ENCODE results near the gene ABTB2. TPM values are rescaled to one million over a fixed set of nuclear protein-coding genes. Genes with fewer than 3 reads are reported as not detected.
"Not testable (repeated sequence)": the region's sequence is repeated elsewhere in the genome, so short reads cannot be mapped to it uniquely, and the experiment has no call there.

The ABTB2 gene
- total RNA-seq: 3.4 TPM

DNA sequence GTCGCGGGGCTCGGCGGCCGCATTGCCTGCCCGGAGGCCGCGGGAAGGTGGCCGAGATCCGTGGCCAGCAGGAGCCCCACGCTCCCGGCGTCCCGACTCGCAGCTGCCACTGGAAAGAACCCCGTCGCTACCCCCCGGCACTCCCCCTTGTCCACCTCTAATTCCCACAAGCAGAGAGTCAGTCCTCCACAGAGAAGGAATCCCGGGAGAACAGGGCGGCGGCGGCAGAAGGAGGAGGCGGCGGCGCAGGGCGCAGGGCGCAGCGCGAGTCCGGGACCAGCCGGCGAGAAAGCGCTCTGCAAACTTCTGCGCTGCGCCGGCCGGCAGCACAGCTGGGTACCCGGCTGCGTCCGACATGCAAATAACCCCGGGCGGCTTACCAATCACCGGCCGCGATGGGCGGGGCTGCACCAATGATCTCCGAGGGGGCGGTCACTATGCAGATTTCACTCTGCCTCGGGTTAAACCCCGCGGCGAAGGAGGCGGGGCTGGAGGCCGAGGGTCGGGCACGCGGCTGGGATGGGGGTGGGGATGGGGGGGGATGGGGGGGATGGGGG, at the start of gene ABTB2:
Gene ABTB2 (minus strand): TSS at position 310 of the 557 bp plus-strand sequence.
- peak; percentile 95 for ATAC-seq

DNA sequence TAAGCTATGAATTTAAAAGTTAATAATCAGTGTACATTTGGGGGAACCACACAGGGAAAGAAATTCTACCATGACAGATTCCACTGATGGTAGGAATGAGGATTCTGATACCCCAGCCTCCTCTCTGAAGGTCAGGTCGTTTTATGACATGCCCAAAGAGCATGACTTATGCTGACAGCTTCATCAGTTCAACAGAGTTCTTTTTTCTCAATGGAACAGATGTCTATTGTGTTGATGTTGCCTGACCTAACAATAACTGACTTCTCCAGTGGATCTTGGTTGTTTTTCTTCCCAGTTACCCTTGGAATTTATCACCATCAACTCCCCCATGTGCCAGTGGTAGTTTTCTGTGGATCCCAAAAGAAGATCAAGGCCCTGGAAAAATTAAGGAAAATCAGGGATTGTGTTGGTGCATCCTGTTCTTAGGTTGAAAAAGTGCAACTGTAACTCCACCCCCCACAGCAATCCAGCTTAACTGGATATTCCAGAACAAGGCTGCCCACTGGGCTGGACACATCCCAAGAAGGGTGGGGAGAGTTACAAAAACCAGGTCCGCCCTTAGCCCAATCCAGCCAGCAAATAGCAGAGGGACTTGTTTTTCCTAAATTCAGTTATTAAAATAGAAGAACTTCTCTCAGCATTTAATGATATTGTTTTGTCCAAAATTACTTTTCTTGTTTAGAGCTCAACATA, 49.5 kb upstream of the ABTB2 start:
- peak; percentile 84 for ATAC-seq

DNA sequence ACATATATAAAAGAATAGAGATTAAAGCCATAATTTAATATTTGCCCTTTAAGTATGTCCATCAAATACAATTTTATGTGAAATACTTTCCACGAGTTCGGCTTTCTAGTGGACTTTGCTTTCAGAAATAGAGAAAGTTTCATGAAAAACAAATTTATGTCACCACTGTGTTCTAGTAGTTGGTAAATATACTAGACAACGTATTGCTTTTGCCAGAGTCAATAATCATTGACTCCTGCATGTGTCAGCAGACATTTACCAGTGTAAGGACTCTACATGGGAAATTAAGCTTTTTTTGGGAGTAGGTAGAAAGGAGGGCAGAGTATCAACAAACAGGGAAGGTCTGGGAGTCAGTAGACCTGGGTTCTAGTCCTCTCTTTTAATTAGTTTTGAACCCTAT, 48.6 kb upstream of the ABTB2 start:
- no peak for ATAC-seq

DNA sequence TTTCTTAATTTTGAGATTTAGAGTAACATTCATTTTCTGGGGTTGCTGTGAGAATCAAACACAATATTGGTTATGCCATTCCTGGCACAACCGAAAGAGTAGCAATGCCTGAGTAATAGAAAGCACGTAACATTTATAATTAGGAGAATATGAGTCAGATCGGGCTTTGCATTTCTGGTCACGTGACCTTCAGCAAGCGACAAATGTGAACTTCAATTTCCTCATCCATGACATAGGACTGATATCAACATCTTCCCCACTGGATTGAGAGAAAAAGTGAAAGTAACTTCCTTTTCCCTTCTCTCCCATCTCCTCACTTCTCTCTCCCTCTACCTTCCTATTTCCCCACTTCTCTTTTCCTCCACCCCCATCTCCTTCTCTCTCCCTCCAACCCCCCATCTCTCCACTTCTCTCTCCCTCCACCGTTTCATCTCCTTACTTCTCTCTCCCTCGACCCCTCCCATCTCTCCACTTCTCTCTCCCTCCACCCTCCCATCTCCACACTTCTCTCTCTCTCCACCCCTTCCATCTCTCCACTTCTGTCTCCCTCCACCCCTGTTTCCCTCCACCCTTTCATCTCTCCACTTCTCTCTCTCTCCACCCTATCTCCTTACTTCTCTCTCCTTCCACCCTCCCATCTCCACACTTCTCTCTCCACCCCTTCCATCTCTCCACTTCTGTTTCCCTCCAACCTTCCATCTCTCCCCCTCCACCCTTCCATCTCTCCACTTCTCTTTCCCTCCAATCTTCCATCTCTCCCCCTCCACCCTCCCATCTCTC, 47.5 kb upstream of the ABTB2 start:
- ATAC-seq: peak; percentile 68

DNA sequence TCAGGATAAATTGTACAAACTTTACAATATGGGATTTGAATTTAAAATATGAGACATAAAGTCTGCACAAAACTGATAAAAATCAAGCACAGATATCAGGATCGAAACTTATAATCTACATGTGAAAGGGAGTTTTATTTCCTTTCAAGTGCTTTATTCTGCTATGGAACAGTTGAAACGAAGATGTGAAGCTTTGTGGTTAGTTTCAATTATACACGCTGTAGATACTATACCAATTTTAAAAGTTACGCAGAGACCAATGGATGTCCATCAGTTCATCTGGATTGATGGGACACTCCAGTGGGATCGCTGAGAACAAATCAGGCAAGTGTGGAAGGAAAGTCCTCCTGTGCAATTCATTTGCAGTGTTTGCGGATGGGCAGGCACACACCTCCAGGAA, 46.5 kb upstream of the ABTB2 start:
- ATAC-seq: no peak

DNA sequence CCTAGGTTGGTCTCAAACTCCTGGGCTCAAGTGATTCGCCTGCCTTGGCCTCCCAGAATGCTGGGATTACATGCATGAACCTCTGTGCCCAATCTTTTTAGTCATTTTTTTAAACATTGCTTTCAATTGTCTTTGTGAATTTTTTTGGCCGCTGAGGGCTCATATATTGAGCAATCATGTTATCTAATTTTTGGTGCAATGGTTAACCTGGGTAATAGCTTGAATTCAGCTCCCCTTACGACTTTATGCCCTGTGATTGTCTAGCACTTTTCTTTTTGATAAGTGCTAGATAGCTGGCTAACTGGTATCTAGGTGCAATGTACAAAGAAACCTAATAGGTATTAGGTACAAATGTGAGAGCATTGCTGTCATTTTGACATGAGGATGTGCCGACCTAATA, 45.6 kb upstream of the ABTB2 start:
- no peak for ATAC-seq

DNA sequence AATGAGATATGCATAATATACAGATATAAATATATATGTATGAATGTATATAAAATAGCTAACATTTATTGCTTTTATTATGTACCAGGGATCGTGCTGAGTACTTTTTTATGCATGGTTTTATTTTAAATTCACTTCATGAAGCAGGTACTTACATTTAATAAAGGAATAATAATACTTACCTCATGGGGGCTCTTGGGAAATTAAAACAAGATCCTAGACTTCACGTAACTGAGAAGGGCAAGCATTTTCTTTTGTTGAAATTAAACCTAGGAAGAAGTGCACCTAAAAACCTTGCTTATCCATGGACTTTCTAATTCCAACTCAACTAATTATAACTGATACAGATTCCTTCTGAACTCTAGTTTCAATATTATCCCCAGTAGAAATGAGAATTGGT, 40.0 kb upstream of the ABTB2 start:
- ATAC-seq: no peak

DNA sequence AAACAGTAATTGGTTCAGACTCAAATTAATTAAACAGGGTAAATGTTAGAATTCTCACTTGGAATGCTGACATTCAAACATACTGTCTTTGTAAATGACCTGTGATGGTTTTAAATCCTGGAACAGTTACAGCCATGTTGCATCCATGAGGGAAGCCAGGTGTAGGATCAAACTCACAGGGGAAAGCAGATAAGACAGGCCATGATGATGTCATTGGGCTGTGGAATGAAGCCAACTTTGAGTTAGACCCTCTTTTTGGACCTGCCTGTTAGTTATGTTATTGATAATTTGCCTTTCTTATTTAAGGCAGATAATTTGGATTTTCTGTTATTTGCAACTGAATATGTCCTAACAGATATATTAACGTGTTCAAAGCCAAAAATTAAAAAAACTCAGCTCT, 39.3 kb upstream of the ABTB2 start:
- ATAC-seq: no peak

DNA sequence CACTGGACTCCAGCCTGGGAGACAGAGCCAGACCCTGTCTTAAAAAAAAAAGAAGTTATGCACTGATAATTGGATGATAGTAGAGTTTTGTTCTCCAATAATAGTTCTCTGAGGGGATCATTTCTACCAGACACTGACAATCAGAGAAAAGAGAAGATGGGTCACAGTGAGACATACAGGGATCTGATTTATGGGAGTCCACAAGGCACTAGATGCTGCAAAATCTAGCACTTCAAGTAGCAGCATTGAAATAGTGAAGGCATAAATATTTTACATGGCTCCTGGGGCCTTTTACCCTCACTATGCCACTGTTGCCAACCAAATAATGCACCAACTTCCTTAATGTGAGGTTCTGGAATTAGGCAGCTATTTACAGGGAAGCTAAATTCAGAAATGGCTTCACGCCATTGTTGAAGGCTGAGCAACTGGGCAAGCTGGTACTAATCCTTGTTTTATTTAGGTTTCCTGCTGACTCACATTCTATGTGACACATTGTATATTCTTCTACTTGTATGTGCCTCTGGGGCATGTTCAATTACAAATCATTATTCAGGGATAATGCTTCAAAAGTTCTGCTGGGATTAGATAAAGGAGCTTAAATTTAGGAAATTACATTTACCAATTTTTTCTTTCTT, 38.2 kb upstream of the ABTB2 start:
- ATAC-seq: peak; percentile 99

DNA sequence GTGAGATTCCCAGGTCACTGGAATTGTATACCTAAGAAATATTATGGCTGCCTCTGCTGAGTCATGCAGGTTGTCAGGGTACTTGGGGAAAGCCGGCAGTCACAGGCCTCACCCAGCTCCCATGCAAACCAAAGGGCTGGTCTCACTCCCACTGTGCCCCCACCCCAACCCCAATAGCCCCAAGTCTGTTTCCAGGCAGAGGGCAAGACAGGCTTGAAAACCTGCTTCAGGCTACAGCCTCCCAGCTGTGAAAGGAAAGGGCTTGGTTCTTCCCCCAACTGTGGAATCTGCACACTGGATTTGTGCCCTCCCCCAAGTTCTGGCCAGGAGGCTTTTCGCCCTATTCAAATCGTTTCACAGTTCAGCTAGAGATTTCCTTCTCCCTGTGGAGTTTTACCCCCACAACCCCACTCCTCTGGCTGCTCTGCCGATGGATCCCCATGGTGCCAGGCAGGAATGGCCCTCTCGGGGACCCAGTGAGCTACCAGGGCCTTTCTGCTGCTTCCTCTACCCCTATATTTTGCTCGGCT, 37.0 kb upstream of the ABTB2 start:
- no peak for ATAC-seq

DNA sequence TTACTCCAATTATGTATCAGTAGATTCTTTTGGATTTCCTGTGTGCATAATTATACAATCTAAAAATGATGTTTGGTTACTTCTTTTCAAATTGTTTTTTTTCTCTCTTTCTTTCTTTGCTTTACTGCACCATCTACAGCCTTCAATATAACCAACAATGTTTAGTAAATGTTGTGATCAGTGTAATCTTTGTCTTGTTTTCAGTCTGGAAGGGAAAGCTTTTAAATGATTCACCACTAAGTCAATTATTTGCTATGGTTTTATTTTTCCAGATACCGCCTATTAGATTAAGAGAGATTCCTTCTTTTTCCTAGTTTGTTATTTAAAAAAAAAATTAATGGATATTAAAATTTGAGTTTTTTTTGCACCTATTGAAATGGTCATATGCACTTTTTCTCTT, 29.8 kb upstream of the ABTB2 start:
- ATAC-seq: no peak

DNA sequence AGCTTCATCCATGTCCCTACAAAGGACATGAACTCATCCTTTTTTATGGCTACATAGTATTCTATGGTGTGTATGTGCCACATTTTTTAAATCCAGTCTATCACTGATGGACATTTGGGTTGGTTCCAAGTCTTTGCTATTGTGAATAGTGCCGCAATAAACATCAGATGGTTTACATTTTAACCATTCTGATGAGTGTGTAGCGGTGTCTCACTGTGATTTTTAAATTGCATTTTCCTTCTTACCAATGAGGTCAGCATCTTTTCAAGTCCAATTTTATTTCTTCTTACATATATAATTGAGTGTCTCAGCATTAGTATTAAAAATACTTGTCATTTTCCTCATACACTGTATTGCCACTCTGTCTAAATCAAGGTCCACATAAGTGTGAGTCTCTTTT, 28.5 kb upstream of the ABTB2 start:
- not testable (repeated sequence) for ATAC-seq

DNA sequence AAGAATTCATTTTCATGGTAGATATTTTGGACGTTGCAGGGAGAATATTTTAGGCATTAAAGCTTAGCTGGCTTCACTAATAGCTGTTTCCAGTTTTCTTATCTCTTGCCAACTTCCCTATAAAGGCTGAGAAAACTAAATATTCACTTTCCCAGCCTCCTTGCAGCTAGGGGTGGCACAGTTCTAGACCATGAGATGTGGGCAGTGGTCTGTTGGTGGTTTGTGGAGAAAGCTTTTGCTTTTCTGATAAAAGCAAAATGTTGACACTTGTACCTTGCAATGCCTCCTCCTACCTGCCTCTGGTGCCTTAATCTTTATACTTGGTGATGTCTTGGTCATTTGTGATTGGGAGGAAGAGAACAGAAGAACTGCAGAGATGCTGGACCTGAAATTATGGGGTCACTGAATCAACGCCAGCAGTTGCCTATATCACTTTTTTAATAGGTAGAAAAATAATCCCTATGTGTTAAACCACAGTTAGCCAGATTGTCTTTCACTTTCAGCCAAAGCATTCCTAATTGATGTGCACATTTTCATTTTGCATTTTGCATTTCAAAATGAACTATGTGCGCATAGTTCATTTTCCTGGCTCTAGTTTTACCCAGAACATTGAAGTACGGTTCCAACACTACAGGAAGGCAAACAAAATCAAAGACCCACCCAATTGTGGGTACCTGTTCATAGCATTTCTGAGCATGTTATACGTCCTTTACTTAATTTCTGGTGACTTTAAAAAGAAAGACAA, 24.9 kb upstream of the ABTB2 start:
- ATAC-seq: no peak

DNA sequence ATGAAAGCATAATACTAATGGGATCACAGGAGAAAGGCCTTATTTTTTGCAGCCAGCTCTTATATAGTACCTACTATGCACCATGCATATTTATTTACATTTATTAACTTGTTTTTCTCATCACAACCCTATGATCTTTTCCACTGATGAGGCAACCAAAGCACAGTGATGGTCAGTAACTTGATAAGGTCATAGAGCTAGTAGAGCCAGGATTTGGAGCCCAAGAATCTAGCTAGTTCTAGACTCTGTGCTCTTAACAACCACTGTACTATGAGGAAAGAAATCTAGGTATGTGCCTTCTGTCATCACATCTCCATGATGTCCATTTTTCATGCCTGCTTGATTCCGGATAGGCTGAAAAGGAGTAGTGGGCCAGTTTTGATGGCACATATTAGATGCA, 24.0 kb upstream of the ABTB2 start:
- no peak for ATAC-seq

DNA sequence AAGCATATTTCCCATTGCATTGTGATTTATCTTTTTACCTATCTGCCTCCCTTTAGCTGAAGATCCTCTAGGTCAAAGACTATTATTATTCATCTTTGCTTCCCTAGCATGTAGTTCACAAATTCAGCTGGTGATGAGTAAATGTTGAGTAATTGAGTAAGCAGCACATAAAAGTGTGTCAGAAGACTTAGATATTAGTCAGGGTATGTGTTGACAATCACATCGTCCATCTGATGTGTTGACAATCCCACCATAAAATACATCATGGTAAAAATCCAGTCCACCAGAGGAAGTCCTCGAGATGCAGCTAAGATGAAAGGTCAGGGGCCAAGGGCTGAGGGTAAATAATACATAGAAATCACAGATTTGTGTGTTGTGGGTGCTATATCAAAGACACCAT, 22.9 kb upstream of the ABTB2 start:
- peak; percentile 41 for ATAC-seq

DNA sequence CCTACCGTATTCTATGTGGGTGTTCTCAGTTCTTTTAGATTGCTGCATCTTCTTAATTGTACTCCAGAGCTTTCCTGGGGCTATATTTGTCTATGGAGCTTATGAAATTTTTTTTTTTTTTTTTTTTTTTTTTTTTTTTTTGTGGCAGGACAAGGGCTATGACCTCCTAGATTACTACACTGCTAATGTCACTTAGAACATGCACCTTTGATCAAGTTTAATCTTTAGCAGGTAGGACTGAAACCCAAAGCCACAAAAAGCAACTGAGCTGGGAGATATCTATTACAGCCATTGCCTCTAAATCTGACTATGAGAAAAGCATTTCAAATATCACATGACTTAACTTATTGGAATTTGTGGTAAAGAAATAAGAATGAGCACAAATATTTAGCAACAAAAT, 21.7 kb upstream of the ABTB2 start:
- ATAC-seq: no peak

DNA sequence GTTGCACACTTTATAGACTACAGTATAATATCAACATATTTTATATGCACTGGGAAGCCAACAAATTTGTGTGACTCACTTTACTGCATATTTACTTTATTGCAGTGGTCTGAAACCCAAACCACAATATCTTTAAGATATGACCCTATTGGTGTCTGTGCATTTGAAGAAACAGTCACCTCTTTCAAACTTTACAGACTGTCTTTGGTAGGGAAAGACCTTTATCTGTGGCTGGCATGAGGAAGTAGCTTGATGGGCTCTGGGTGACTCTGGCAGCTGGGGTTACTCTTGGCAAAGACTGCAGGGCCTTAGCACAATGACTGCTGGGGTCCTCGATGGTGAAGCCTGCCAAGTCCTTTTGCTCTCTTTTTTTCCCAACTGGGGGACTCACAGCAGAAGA, 21.3 kb upstream of the ABTB2 start:
- ATAC-seq: no peak

DNA sequence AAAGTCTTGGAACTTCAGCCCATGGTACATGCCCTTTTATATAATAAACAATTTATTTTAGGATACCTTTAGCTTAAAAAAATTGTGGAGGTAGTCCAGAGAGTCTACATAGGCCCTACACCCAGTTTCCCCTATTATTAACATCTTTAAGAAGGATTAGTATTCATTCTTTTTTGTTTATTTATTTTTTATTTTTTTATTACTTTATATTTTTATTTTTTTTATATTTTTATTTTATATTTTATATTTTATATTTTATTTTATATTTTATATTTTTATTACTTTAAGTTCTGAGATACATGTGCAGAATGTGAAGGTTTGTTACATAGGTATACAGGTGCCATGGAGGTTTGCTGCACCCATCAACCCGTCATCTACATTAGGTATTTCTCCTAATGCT, 15.9 kb upstream of the ABTB2 start:
- ATAC-seq: no peak

DNA sequence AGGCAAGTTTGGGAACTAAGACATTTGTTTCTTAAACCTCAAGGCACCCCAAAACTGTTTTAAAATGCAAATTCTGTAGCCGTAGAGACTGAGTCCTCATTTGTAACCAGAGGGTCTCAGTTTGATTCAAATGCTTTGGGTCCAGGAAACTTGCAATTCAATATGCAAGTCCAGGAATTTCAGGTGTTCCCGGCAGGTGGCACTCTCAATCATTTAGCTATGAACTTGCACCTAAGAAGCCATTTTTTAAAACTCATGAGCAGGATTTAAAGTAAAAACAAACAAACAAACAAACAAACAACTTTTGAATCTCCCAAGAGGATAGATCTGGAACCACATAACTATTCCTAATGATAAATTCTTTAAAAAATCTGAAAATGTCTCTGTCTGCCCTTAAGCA, 8.7 kb upstream of the ABTB2 start:
- no peak for ATAC-seq

DNA sequence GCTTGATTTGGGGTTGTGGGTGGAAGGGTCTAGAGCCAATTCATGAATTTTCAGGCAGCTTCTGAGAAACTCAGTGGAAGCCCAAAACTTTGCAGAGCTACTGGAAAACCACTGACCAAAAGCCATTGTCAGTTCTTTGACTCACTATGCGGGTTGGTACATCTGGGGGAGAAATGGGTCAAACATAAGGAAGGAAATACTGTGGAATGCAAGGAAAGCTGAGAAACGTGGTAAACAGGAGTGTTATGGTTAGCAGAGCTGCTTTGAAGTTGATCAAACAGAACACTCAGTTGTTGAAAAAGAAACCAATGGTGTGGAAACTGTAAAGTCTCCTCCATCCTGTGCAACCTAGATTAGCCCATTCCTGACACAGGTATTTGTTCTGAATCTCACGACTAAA, 6.3 kb upstream of the ABTB2 start:
- no peak for ATAC-seq

DNA sequence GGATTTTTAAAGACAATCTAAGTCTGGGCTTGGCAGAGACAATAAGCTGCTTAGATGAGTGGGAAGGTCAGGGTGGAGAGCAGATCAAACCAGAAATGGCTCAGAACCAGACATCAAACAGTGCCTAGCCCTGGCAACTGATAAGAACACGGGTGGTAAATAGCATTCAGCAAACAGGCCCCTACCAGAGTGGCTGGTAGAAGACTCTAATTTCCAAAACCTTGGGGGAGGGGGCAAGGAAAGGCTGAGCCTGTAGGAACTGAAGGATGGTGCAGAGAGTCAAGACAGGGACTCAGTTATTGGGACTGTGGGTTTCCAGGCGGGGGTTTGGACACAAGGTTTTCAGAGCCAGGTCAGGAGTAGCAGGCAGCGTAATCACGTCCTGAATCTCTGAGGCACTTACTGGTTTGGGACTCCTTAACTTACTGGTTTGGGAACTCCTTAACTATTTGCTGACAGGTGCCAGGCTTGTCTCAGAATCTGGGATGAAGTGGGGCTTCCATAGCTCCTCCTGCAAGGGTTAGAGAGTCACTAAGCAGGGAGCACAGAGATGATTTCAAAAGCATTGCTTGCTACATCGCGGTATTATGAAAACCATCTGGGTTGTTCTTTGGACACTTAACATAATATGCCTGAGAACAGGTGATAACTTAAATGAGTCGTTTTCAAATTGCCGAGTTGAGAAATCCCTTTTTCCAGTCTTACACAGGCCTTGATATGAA, 5.7 kb upstream of the ABTB2 start:
- ATAC-seq: no peak

DNA sequence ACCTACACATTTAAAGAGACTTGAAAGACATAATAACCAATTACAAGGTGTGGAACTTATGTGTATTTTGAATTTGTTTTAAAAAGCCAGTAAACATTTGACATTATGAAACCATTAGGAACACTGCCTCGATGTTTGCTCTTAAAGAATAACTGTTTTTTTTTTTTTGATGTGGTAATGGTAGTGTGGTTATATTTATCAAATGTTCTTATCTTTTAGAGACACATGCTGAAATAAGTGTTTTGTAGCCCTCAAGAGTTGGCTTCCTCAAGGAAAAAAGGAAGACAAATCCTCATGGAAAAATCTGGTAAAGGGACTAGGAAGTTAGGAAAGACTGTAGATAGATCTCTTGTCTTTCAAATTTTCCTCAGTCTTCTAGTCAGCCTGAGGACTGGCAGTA, 2.2 kb upstream of the ABTB2 start:
- no peak for ATAC-seq
